Tibial nerve (tissue), 4 donors: ENCODE results near the gene PDE3B.

Experiments
- EP300 ChIP-seq, 2 donors: sonication (generic); formaldehyde crosslinking; IDR thresholded peaks; one replicate each; pipeline ENCODE4 v1.6.1; 2017; ENCODE audit warnings: antibody characterized with exemption in 2 of 2, mild to moderate bottlenecking in 1 of 2
- POLR2A ChIP-seq, 2 donors: fragments of 450-650 bp; IDR thresholded peaks; one replicate each; pipeline ENCODE4 v1.6.1; 2017; ENCODE audit warnings: antibody characterized with exemption in 2 of 2, mild to moderate bottlenecking in 2 of 2, moderate library complexity in 2 of 2
- TF ChIP-seq, protein P1 (sequence below), 5 experiments: fragments of 200-600 bp in 3 of 5; fragments of 450-650 bp in 2 of 5; sonication (generic) in 3 of 5; IDR thresholded peaks; one replicate each; pipeline ENCODE4 v1.5.1; 2016 to 2019; ENCODE audit warnings: antibody characterized with exemption in 5 of 5, mild to moderate bottlenecking in 3 of 5, moderate library complexity in 2 of 5

DNA sequence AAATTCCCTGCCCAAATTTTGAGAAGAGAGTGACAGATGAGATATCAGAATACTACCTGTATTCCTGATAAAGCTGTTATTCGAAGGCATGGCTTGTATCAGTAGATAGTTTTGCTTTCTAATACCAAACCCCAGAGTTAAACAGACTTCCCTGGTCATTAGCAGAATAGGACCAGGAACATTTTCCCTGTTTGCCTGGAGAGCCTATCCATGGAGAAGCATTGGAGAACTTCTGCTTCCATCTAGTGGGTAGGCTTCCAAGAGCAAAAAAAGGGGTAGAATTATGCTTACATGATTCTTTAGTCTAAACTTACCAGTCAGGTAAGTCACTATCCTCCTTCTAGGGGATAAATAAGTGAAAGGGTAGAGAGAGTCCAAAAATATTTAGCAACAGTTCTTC lies 14.2 kb downstream of the PDE3B start:
- TF ChIP-seq, protein P1, sequence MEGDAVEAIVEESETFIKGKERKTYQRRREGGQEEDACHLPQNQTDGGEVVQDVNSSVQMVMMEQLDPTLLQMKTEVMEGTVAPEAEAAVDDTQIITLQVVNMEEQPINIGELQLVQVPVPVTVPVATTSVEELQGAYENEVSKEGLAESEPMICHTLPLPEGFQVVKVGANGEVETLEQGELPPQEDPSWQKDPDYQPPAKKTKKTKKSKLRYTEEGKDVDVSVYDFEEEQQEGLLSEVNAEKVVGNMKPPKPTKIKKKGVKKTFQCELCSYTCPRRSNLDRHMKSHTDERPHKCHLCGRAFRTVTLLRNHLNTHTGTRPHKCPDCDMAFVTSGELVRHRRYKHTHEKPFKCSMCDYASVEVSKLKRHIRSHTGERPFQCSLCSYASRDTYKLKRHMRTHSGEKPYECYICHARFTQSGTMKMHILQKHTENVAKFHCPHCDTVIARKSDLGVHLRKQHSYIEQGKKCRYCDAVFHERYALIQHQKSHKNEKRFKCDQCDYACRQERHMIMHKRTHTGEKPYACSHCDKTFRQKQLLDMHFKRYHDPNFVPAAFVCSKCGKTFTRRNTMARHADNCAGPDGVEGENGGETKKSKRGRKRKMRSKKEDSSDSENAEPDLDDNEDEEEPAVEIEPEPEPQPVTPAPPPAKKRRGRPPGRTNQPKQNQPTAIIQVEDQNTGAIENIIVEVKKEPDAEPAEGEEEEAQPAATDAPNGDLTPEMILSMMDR (IDR thresholded peaks at IDR 0.05), result no peak
- TF ChIP-seq EP300 (IDR thresholded peaks at IDR 0.05), result no peak
- no peak for TF ChIP-seq POLR2A (IDR thresholded peaks at IDR 0.05)
